GM19452 (cell line): ENCODE data around the gene GPR141.

Source experiments
- ATAC-seq: cut with Tn5 transposase; IDR thresholded peaks from one replicate; pipeline ENCODE4 v1.9.1; 2021; ENCODE audit not compliant: unreplicated experiment

Gene GPR141

GRCh38 chr7:37781156-37781555, 97.6 kb downstream of the GPR141 start:
- no peak for ATAC-seq

GRCh38 chr7:37782166-37782565, 98.6 kb downstream of the GPR141 start:
- ATAC-seq: no peak

- no peak for ATAC-seq
Observed at GRCh38 chr7:37784015-37784414, 100.4 kb downstream of the GPR141 start.

- ATAC-seq: peak; percentile 90
Observed at GRCh38 chr7:37786741-37787569, 103.4 kb downstream of the GPR141 start.
